Measurements from ENCODE around the gene RSPH9. TPM values are rescaled to one million over a fixed set of nuclear protein-coding genes. Genes with fewer than 3 reads are reported as not detected.
A peak's percentile ranks its signal among the peaks of the same experiment; 100 is the strongest.

RSPH9 gene, protein sequence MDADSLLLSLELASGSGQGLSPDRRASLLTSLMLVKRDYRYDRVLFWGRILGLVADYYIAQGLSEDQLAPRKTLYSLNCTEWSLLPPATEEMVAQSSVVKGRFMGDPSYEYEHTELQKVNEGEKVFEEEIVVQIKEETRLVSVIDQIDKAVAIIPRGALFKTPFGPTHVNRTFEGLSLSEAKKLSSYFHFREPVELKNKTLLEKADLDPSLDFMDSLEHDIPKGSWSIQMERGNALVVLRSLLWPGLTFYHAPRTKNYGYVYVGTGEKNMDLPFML
- total RNA-seq, result not detected

DNA sequence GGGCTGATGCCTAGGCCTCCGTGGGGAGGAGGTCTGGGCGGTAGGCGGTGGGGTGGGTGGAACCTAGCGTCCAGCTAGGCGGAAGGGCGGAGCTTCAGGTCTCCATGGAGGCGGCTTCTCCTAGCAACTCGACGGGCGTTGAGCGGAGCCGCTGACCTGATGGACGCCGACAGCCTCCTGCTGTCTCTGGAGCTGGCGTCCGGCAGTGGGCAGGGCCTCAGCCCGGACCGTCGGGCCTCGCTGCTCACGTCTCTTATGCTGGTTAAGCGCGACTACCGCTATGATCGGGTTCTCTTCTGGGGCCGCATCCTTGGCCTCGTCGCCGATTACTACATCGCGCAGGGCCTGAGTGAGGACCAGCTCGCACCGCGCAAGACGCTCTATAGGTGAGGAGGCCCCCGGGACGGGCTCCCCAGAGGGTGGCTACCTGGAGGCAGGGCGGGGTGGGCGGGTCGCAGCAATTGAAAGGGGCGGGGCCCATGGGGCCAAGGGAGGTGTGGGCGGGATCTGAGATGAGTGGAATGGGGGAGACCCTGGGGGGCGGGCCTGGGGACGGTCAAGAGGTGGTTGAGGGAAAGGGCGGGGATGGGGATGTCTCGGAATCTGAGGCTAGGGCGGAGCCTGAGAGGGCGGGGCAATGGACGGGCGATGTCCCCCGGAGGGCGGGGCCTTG is at the start of gene RSPH9:
TSS of gene RSPH9 (plus strand) at position 97 of the 673 bp plus-strand sequence. CDS start at position 160, 63 bp downstream.
- intact Hi-C loops (cut with DNase I), result no loop called here
- H3K9me3 ChIP-seq, result no peaks in the 10 kb centered on the region
- TF ChIP-seq, protein P1, sequence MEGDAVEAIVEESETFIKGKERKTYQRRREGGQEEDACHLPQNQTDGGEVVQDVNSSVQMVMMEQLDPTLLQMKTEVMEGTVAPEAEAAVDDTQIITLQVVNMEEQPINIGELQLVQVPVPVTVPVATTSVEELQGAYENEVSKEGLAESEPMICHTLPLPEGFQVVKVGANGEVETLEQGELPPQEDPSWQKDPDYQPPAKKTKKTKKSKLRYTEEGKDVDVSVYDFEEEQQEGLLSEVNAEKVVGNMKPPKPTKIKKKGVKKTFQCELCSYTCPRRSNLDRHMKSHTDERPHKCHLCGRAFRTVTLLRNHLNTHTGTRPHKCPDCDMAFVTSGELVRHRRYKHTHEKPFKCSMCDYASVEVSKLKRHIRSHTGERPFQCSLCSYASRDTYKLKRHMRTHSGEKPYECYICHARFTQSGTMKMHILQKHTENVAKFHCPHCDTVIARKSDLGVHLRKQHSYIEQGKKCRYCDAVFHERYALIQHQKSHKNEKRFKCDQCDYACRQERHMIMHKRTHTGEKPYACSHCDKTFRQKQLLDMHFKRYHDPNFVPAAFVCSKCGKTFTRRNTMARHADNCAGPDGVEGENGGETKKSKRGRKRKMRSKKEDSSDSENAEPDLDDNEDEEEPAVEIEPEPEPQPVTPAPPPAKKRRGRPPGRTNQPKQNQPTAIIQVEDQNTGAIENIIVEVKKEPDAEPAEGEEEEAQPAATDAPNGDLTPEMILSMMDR (IDR thresholded peaks at IDR 0.05), result no peak
- H3K4me3 ChIP-seq, result peak within 1 kb of the TSS; percentile 41
- DNase-seq, result peak; percentile 79
- H3K4me1 ChIP-seq, result no peaks in the 10 kb centered on the region
- peak within 1 kb of the TSS; percentile 52 for H3K27ac ChIP-seq
- no peaks in the 10 kb centered on the region for H3K27me3 ChIP-seq
- H3K9ac ChIP-seq (ENCODE audit: low read depth in 2 of 2, low read length in 2 of 2), result peak within 1 kb of the TSS in 1 of 2 donors; percentile 20
- peaks cover 17% of the 10 kb centered on the region for H3K36me3 ChIP-seq

DNA sequence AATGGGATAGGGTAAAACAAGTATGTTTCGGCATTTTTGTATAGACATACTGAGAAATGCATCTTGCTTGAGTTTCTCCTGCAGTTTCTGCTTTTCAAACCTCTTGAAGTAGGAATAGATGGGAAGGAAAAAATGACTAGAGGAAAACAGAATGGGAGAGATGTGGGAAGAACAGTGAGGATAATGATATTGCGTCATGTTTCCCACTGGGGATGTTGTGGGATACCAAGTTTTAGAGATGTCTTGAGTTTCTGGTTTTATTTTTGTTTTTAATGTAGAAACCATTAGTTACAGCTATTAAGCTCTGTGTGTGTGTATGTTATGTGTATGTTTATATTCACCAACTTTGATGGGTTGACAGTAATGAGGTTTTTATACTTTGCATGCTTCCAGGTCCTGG is 44.2 kb upstream of the RSPH9 start:
- no peak for DNase-seq
- intact Hi-C loops (cut with DNase I), result loop anchor here (10.0 kb wide), 1 partner anchor 64 kb away; no protein-coding TSS in a partner anchor
- Histone ChIP-seq H3K27ac (no peak overlapping the region), H3K36me3 (peaks cover 3% of the 10 kb centered on the region), H3K9me3 (no peaks in the 10 kb centered on the region), H3K4me3 (no peak overlapping the region), H3K27me3 (no peaks in the 10 kb centered on the region), H3K4me1 (no peaks in the 10 kb centered on the region), H3K9ac (ENCODE audit: low read depth in 2 of 2, low read length in 2 of 2) (no peak overlapping the region)
- TF ChIP-seq, protein P1 (IDR thresholded peaks at IDR 0.05), result no peak

DNA sequence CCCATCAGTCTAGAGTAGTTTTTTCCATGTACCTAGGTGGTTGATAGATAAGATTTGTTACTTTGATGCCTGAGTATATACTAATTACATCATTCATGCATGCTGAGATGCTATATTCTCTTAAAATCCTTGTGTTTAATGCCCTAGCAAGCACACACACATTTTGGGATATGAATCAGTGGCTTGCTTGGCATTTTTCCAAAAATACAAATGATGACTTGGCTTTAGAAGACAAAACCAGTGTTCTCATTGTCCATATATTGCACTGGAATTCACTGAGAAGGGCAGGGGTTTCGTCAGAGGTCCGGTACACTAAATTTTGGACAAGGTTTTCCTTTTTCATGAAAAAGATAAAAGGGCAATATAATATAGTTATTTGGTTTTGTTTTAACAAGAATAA is 40.7 kb upstream of the RSPH9 start:
- intact Hi-C loops (cut with DNase I), result loop anchor here (10.0 kb wide), 1 partner anchor 61 kb away; no protein-coding TSS in a partner anchor

DNA sequence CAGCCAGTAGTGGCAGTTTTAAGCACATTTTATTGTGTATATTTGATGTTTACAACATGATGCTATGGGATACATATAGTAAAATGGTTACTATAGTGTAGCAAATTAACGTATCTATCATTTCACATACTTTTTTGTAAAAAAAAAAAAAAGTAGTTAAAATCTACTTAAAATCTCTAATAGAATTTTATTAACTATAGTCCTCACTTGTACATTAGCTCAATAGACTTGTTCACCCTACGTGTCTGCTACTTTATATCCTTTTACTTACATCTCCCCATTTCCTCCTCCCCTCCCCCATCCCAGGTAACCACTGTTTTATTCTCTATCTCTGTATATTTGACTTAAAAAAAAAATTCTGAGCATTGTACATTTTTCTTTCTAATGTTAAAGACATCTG is 38.8 kb upstream of the RSPH9 start:
- H3K36me3 ChIP-seq, result peaks cover 4% of the 10 kb centered on the region

More for the DNA sequence above, 40.7 kb upstream of the RSPH9 start:
- Histone ChIP-seq H3K27me3 (no peaks in the 10 kb centered on the region), H3K9me3 (no peaks in the 10 kb centered on the region), H3K36me3 (peaks cover 4% of the 10 kb centered on the region), H3K9ac (ENCODE audit: low read depth in 2 of 2, low read length in 2 of 2) (no peak overlapping the region), H3K4me1 (no peaks in the 10 kb centered on the region), H3K27ac (no peak overlapping the region), H3K4me3 (no peak overlapping the region)
- DNase-seq, result no peak
- TF ChIP-seq, protein P1 (IDR thresholded peaks at IDR 0.05), result no peak

DNA sequence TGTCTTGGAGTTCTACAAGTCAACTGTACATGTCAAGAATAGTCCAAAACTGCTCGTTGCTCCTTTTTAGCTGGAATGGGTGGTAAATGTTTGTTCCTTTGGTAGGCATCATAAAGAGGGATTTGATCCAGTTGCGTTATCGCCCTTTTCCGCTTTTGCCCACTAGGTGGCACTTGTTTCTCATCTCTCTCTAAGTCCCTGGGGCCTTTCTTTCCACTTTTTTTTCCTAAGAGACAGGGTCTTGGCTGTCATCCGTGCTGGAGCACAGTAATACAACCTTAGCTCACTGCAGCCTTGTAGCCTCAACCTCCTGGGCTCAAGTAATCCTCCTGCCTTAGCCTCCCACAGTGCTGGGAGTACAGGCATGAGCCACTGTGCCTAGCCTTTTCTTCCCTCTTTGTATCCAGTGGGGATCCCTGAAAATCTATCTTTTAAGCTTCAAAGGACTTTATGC is 36.5 kb upstream of the RSPH9 start:
- intact Hi-C loops (cut with DNase I), result loop anchor here (2.0 to 10.0 kb wide), 2 partner anchors 56 to 470 kb away; no protein-coding TSS in a partner anchor
- H3K36me3 ChIP-seq, result peaks cover 4% of the 10 kb centered on the region
- H3K4me1 ChIP-seq, result no peaks in the 10 kb centered on the region
- no peak overlapping the region for H3K27ac ChIP-seq
- peak; percentile 73 for DNase-seq
- no peaks in the 10 kb centered on the region for H3K27me3 ChIP-seq
- no peaks in the 10 kb centered on the region for H3K9me3 ChIP-seq
- TF ChIP-seq, protein P1 (IDR thresholded peaks at IDR 0.05), result peak; percentile 82
- H3K4me3 ChIP-seq, result no peak overlapping the region
- no peak overlapping the region for H3K9ac ChIP-seq (ENCODE audit: low read depth in 2 of 2, low read length in 2 of 2)

More for the DNA sequence above, 38.8 kb upstream of the RSPH9 start:
- H3K27me3 ChIP-seq, result no peaks in the 10 kb centered on the region
- no peaks in the 10 kb centered on the region for H3K4me1 ChIP-seq
- intact Hi-C loops (cut with DNase I), result loop anchor here (10.0 kb wide), 1 partner anchor 59 kb away; no protein-coding TSS in a partner anchor
- no peak overlapping the region for H3K9ac ChIP-seq (ENCODE audit: low read depth in 2 of 2, low read length in 2 of 2)
- no peak overlapping the region for H3K4me3 ChIP-seq
- no peak for DNase-seq
- TF ChIP-seq, protein P1 (IDR thresholded peaks at IDR 0.05), result no peak
- H3K9me3 ChIP-seq, result no peaks in the 10 kb centered on the region
- H3K27ac ChIP-seq, result no peak overlapping the region
